KMS-11 (cell line): Measurements from ENCODE around the gene CFAP45.

Source experiments
- H2AFZ ChIP-seq: fragments of 200-600 bp; sonication (generic); 2 replicates; pipeline ENCODE4 v1.6.1; 2016; ENCODE audit warnings: antibody characterized with exemption, mixed run types, low read depth
- H3K27ac ChIP-seq: fragments of 200-600 bp; sonication (generic); 2 replicates; pipeline ENCODE4 v1.6.1; 2016; ENCODE audit warnings: mild to moderate bottlenecking, mixed run types
- H3K27me3 ChIP-seq: fragments of 200-600 bp; sonication (generic); 2 replicates; pipeline ENCODE4 v1.6.1; 2017; ENCODE audit warnings: mild to moderate bottlenecking, low read depth, mixed run types, moderate library complexity; ENCODE audit not compliant: insufficient read depth
- H3K36me3 ChIP-seq: fragments of 200-600 bp; sonication (generic); 2 replicates; pipeline ENCODE4 v1.6.1; 2017; ENCODE audit warnings: mild to moderate bottlenecking, mixed run types; ENCODE audit not compliant: insufficient read depth
- H3K4me1 ChIP-seq: fragments of 200-600 bp; sonication (generic); 2 replicates; pipeline ENCODE4 v1.6.1; 2016; ENCODE audit warnings: mild to moderate bottlenecking, low read depth, mixed run types; ENCODE audit not compliant: poor library complexity, severe bottlenecking
- H3K4me2 ChIP-seq: fragments of 200-600 bp; sonication (generic); 2 replicates; pipeline ENCODE4 v1.7.0; 2016; ENCODE audit warnings: mild to moderate bottlenecking, mixed run types
- H3K4me3 ChIP-seq: fragments of 200-600 bp; sonication (generic); IDR thresholded peaks from 2 replicates; pipeline ENCODE4 v1.6.1; 2017; ENCODE audit warnings: low read depth, low read length, mixed read lengths; ENCODE audit not compliant: insufficient read depth
- H3K79me2 ChIP-seq: fragments of 200-600 bp; sonication (generic); 2 replicates; pipeline ENCODE4 v1.6.1; 2016; ENCODE audit warnings: low read depth, mixed run types; ENCODE audit not compliant: insufficient read depth
- H3K9ac ChIP-seq: fragments of 200-600 bp; sonication (generic); 2 replicates; pipeline ENCODE4 v1.6.1; 2016; ENCODE audit warnings: mild to moderate bottlenecking, mixed run types
- H4K20me1 ChIP-seq: fragments of 200-600 bp; sonication (generic); 2 replicates; pipeline ENCODE4 v1.6.1; 2016; ENCODE audit warnings: mild to moderate bottlenecking, mixed run types; ENCODE audit not compliant: insufficient read depth
- TF ChIP-seq, protein P1 (sequence below): fragments of 200-600 bp; sonication (generic); conservative IDR thresholded peaks from 2 replicates; pipeline ENCODE4 v1.6.1; 2017; ENCODE audit warnings: low read depth, mild to moderate bottlenecking, antibody characterized with exemption, low read length, moderate library complexity, mixed read lengths

Gene CFAP45

GRCh38 chr1:159843459-159843858, 56.5 kb downstream of the CFAP45 start:
- H3K27ac ChIP-seq: no peak overlapping the region
- no peaks in the 10 kb centered on the region for H3K79me2 ChIP-seq
- no peak overlapping the region for H3K4me3 ChIP-seq
- H3K4me1 ChIP-seq: no peaks in the 10 kb centered on the region
- H4K20me1 ChIP-seq: no peaks in the 10 kb centered on the region
- no peaks in the 10 kb centered on the region for H3K36me3 ChIP-seq
- no peak overlapping the region for H3K9ac ChIP-seq
- TF ChIP-seq, protein P1, sequence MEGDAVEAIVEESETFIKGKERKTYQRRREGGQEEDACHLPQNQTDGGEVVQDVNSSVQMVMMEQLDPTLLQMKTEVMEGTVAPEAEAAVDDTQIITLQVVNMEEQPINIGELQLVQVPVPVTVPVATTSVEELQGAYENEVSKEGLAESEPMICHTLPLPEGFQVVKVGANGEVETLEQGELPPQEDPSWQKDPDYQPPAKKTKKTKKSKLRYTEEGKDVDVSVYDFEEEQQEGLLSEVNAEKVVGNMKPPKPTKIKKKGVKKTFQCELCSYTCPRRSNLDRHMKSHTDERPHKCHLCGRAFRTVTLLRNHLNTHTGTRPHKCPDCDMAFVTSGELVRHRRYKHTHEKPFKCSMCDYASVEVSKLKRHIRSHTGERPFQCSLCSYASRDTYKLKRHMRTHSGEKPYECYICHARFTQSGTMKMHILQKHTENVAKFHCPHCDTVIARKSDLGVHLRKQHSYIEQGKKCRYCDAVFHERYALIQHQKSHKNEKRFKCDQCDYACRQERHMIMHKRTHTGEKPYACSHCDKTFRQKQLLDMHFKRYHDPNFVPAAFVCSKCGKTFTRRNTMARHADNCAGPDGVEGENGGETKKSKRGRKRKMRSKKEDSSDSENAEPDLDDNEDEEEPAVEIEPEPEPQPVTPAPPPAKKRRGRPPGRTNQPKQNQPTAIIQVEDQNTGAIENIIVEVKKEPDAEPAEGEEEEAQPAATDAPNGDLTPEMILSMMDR: no peak
- no peaks in the 10 kb centered on the region; the same call in 1 of the 2 replicates for H3K27me3 ChIP-seq
- no peak overlapping the region for H2AFZ ChIP-seq
- H3K4me2 ChIP-seq: no peak overlapping the region

GRCh38 chr1:159841749-159842148, 58.2 kb downstream of the CFAP45 start:
- Histone ChIP-seq H3K4me1 (no peaks in the 10 kb centered on the region), H4K20me1 (no peaks in the 10 kb centered on the region), H3K4me3 (no peak overlapping the region), H3K36me3 (no peaks in the 10 kb centered on the region), H3K27ac (no peak overlapping the region), H2AFZ (no peak overlapping the region), H3K4me2 (no peak overlapping the region), H3K9ac (no peak overlapping the region), H3K79me2 (no peaks in the 10 kb centered on the region), H3K27me3 (no peaks in the 10 kb centered on the region; the same call in 1 of the 2 replicates)
- TF ChIP-seq, protein P1: no peak

DNA sequence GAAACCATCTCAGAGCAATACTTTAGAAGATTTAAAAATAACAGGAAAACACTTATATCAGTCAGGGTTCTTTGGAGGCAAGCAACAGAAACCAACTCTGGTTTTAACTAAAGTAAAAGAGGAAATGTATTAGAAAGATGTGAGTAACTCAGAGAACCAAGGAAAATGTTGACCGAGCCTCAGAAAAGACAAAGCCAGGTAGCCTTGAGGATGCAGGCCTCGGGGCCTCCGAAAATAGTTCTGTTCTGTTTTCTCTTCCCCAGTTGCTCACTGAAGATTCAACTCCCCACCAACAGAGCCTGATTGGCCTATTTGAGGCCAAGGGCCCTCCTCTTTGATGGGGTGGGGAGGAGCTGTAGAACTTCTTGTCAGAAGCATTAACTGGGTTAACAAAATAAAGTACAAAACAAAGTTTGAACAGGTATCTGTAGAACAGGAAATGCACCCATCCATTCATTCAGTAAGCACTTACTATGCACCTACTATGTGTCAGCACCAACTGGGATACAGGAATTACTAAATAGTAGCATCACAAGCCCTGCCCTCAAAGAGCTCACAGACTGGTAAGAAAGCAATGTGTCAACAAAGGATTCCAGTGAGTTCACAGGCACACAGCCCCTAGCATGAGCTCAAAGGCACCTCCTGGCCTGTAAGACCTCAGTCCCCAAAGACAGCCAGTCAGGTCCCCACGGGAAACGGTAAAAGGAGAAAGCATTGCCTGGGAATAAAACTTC, 60.7 kb downstream of the CFAP45 start:
- no peaks in the 10 kb centered on the region for H4K20me1 ChIP-seq
- no peak overlapping the region for H3K9ac ChIP-seq

GRCh38 chr1:159838715-159839114, 61.2 kb downstream of the CFAP45 start:
- Histone ChIP-seq H2AFZ (no peak overlapping the region), H3K36me3 (no peaks in the 10 kb centered on the region), H3K27me3 (no peaks in the 10 kb centered on the region), H3K27ac (no peak overlapping the region), H3K79me2 (no peaks in the 10 kb centered on the region), H4K20me1 (no peaks in the 10 kb centered on the region), H3K4me1 (no peaks in the 10 kb centered on the region), H3K4me3 (no peak overlapping the region), H3K9ac (no peak overlapping the region), H3K4me2 (no peak overlapping the region)
- TF ChIP-seq, protein P1: no peak

More for the DNA sequence above, 60.7 kb downstream of the CFAP45 start:
- no peak overlapping the region for H3K27ac ChIP-seq
- H3K79me2 ChIP-seq: no peaks in the 10 kb centered on the region
- no peaks in the 10 kb centered on the region for H3K4me1 ChIP-seq
- no peak overlapping the region for H2AFZ ChIP-seq
- TF ChIP-seq, protein P1: no peak
- H3K4me2 ChIP-seq: no peak overlapping the region
- H3K27me3 ChIP-seq: no peaks in the 10 kb centered on the region; the same call in 1 of the 2 replicates
- no peak overlapping the region for H3K4me3 ChIP-seq
- H3K36me3 ChIP-seq: no peaks in the 10 kb centered on the region
